Tibial nerve (tissue), 4 donors: Measurements from ENCODE around the gene OTUD5. TPM values are rescaled to one million over a fixed set of nuclear protein-coding genes. Genes with fewer than 3 reads are reported as not detected.

Source experiments
- DNase-seq, 2 donors: peaks; one replicate each; pipeline ENCODE4 v3.0.0-alpha.2; 2019; ENCODE audit warnings: low spot score in 2 of 2
- H3K27ac ChIP-seq, 4 donors: fragments of 200-600 bp; sonication (generic) in 3 of 4; one replicate each; pipeline ENCODE4 v1.5.1; 2017 to 2019; ENCODE audit warnings: mild to moderate bottlenecking in 1 of 4
- H3K27me3 ChIP-seq, 2 donors: fragments of 200-600 bp; sonication (generic) in 1 of 2; one replicate each; pipeline versions ENCODE4 v1.5.1 to v1.6.0; 2017 to 2019
- H3K36me3 ChIP-seq, 3 donors: fragments of 200-600 bp; sonication (generic); one replicate each; pipeline ENCODE4 v1.5.1; 2018 to 2019
- H3K4me1 ChIP-seq, 4 donors: fragments of 200-600 bp; sonication (generic) in 3 of 4; one replicate each; pipeline ENCODE4 v1.5.1; 2017 to 2019
- H3K4me3 ChIP-seq, 4 donors: fragments of 200-600 bp; sonication (generic) in 3 of 4; one replicate each; pipeline ENCODE4 v1.5.1; 2017 to 2019; ENCODE audit warnings: mild to moderate bottlenecking in 1 of 4, moderate library complexity in 1 of 4
- H3K9me3 ChIP-seq, 4 donors: fragments of 200-600 bp; sonication (generic) in 3 of 4; one replicate each; pipeline ENCODE4 v1.5.1; 2017 to 2019
- CTCF ChIP-seq, 5 experiments: fragments of 200-600 bp in 3 of 5; fragments of 450-650 bp in 2 of 5; sonication (generic) in 3 of 5; IDR thresholded peaks; one replicate each; pipeline ENCODE4 v1.5.1; 2016 to 2019; ENCODE audit warnings: antibody characterized with exemption in 5 of 5, mild to moderate bottlenecking in 3 of 5, moderate library complexity in 2 of 5
- EP300 ChIP-seq, 2 donors: sonication (generic); formaldehyde crosslinking; IDR thresholded peaks; one replicate each; pipeline ENCODE4 v1.6.1; 2017; ENCODE audit warnings: antibody characterized with exemption in 2 of 2, mild to moderate bottlenecking in 1 of 2
- POLR2A ChIP-seq, 2 donors: fragments of 450-650 bp; IDR thresholded peaks; one replicate each; pipeline ENCODE4 v1.6.1; 2017; ENCODE audit warnings: antibody characterized with exemption in 2 of 2, mild to moderate bottlenecking in 2 of 2, moderate library complexity in 2 of 2
- WGBS, 2 donors: methylation state at CpG; one replicate each; pipeline ENCODE4 v1.1.5; 2018; 5-methylcytosine and 5-hydroxymethylcytosine counted together
- total RNA-seq, 4 donors: library from RNA; depleted of rRNA; stranded (reverse); fragments of >200 nt; gene quantifications; one replicate each; pipeline ENCODE4 v1.1.0, GENCODE V29; 2016

OTUD5 gene
- total RNA-seq, 4 donors from 2014 or later, result 39.8 to 79.2 (median 51.6) TPM

GRCh38 chrX:48918301-48918642 lies 39.1 kb downstream of the OTUD5 start:
- no peak for TF ChIP-seq POLR2A (IDR thresholded peaks at IDR 0.05)
- no peak for TF ChIP-seq CTCF (IDR thresholded peaks at IDR 0.05)
- TF ChIP-seq EP300 (IDR thresholded peaks at IDR 0.05), result no peak
- WGBS, 2 donors, result 35% methylated on average over 14 of the region's 23 CpGs; no CpG with 5 or more reads in 1 of the 2 donors
- peak overlapping the region; percentile 85 to 92 (median 90) for H3K27ac ChIP-seq
- DNase-seq, result no peak
- H3K9me3 ChIP-seq, result no peaks in the 10 kb centered on the region
- peak overlapping the region; percentile 42 to 72 (median 55) for H3K4me3 ChIP-seq
- peaks cover 0 to 24% (median 2%) of the 10 kb centered on the region in 4 donors for H3K4me1 ChIP-seq
- H3K36me3 ChIP-seq, result peaks cover 0 to 29% (median 0%) of the 10 kb centered on the region in 3 donors
- no peaks in the 10 kb centered on the region for H3K27me3 ChIP-seq

DNA sequence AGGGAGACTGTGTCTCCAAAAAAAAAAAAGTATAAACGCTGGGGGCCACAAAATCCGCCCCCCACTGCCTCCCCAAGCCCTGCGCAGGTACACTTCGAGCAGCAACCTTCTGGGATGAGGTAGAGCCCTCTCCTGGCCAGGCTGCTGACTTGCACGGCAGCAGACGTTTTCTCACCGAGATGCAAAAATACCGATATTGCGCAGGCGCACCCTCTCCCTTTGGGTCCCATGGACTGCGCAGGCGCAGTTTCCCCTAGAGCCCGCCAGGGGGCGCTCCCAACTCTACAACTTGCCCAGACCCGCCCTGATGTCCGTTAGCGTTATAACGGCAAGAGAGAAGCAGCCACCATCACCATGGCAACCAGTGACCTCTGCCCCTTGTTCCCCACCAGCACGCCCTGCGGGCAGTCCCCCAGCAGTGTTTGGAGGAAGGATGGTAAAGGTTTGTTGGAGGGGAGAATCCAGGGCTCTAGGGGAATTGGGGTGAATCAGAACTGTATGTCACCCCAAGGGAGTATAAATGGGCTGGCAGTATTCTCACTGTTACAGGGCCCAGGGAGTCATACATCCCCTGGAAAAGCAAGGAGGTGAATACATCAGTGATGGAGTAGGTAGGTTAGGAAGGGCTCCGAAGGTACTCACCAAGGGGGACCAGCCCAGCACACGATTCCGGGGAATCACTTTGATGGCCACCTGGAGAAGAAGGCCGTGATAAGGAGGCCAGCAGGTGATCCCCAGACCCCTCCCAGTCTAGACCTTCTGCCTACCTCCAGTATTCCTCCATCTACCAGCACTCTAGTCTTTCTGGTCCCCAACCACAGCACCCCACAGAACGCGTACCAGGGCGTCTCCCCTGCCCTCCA lies 40.0 kb downstream of the OTUD5 start:
- Histone ChIP-seq H3K27me3 (no peaks in the 10 kb centered on the region), H3K4me1 (peaks cover 0 to 25% (median 2%) of the 10 kb centered on the region in 4 donors), H3K36me3 (peaks cover 0 to 20% (median 0%) of the 10 kb centered on the region in 3 donors), H3K4me3 (peak overlapping the region; percentile 42 to 72 (median 55)), H3K27ac (peak overlapping the region in 3 of 4 donors; percentile 90 to 92 (median 90)), H3K9me3 (no peaks in the 10 kb centered on the region)
- TF ChIP-seq CTCF (IDR thresholded peaks at IDR 0.05) (peak; percentile 85 to 95 (median 91)), POLR2A (IDR thresholded peaks at IDR 0.05) (no peak), EP300 (IDR thresholded peaks at IDR 0.05) (peak; percentile 39 to 54)
- peak; percentile 84 to 89 for DNase-seq
- WGBS, 2 donors, result 42 to 57% methylated on average over 9 to 27 of the region's 27 CpGs

GRCh38 chrX:48914593-48915493 lies 42.6 kb downstream of the OTUD5 start:
- Histone ChIP-seq H3K9me3 (no peaks in the 10 kb centered on the region), H3K4me1 (peaks cover 0 to 35% (median under 1%) of the 10 kb centered on the region in 4 donors), H3K27me3 (no peaks in the 10 kb centered on the region), H3K27ac (no peak overlapping the region), H3K36me3 (peaks cover 0 to 14% (median 0%) of the 10 kb centered on the region in 3 donors), H3K4me3 (no peak overlapping the region)
- WGBS, 2 donors, result 85 to 92% methylated on average over 12 to 13 of the region's 13 CpGs
- DNase-seq, result no peak
- TF ChIP-seq POLR2A (IDR thresholded peaks at IDR 0.05) (no peak), EP300 (IDR thresholded peaks at IDR 0.05) (no peak), CTCF (IDR thresholded peaks at IDR 0.05) (no peak)

GRCh38 chrX:48913605-48914366 lies 43.6 kb downstream of the OTUD5 start:
- Histone ChIP-seq H3K9me3 (no peaks in the 10 kb centered on the region), H3K27me3 (no peaks in the 10 kb centered on the region), H3K4me1 (peaks cover 0 to 29% (median 0%) of the 10 kb centered on the region in 4 donors), H3K27ac (no peak overlapping the region), H3K36me3 (peaks cover 0 to 14% (median 0%) of the 10 kb centered on the region in 3 donors), H3K4me3 (no peak overlapping the region)
- 56 to 80% methylated on average over 1 to 5 of the region's 5 CpGs for WGBS, 2 donors
- TF ChIP-seq EP300 (IDR thresholded peaks at IDR 0.05), result no peak
- TF ChIP-seq POLR2A (IDR thresholded peaks at IDR 0.05), result no peak
- TF ChIP-seq CTCF (IDR thresholded peaks at IDR 0.05), result no peak
- no peak for DNase-seq
